Gastroesophageal sphincter (tissue), 3 donors: ENCODE data around the gene BTBD16.

Experiments
- CTCF ChIP-seq, 4 experiments: fragments of 200-600 bp in 2 of 4; fragments of 450-650 bp in 2 of 4; sonication (generic) in 1 of 4; IDR thresholded peaks; one replicate each; pipeline ENCODE4 v1.5.1; 2017 to 2019; ENCODE audit warnings: antibody characterized with exemption in 4 of 4, mild to moderate bottlenecking in 2 of 4, moderate library complexity in 2 of 4
- EP300 ChIP-seq: sonication (generic); formaldehyde crosslinking; IDR thresholded peaks from one replicate; pipeline ENCODE4 v1.6.1; 2017; ENCODE audit warnings: antibody characterized with exemption, mild to moderate bottlenecking
- POLR2A ChIP-seq, 2 donors: fragments of 450-650 bp; IDR thresholded peaks; one replicate each; pipeline ENCODE4 v1.6.1; 2017; ENCODE audit warnings: antibody characterized with exemption in 2 of 2, mild to moderate bottlenecking in 2 of 2, moderate library complexity in 1 of 2
- POLR2AphosphoS5 ChIP-seq: sonication (generic); formaldehyde crosslinking; IDR thresholded peaks from one replicate; pipeline ENCODE4 v1.6.1; 2017; ENCODE audit warnings: antibody characterized with exemption

GRCh38 chr10:122357685-122358084 lies 86.6 kb downstream of the BTBD16 start:
- TF ChIP-seq POLR2AphosphoS5 (no peak), CTCF (IDR thresholded peaks at IDR 0.05) (no peak), EP300 (no peak), POLR2A (IDR thresholded peaks at IDR 0.05) (no peak)
